ENCODE data around the gene HPS3.

DNA sequence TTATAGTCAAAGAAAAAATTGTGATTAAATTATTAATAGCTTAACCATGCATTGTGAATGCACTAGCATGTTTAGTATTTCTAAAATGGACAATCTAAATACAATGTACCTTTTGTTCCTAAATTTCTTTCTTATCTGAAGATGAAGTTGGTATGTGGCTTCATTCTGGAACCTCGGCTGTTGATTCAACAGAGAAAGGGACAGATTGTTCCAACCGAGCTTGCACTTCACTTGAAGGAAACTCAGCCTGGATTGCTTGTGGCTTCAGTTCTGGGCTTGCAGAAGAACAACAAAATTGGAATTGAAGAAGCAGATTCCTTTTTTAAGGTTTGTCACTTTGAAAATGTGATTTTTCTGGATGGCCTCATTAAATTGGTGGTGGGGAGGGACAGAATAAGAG is 32.6 kb downstream of the HPS3 start:
- TF ChIP-seq, protein P1, sequence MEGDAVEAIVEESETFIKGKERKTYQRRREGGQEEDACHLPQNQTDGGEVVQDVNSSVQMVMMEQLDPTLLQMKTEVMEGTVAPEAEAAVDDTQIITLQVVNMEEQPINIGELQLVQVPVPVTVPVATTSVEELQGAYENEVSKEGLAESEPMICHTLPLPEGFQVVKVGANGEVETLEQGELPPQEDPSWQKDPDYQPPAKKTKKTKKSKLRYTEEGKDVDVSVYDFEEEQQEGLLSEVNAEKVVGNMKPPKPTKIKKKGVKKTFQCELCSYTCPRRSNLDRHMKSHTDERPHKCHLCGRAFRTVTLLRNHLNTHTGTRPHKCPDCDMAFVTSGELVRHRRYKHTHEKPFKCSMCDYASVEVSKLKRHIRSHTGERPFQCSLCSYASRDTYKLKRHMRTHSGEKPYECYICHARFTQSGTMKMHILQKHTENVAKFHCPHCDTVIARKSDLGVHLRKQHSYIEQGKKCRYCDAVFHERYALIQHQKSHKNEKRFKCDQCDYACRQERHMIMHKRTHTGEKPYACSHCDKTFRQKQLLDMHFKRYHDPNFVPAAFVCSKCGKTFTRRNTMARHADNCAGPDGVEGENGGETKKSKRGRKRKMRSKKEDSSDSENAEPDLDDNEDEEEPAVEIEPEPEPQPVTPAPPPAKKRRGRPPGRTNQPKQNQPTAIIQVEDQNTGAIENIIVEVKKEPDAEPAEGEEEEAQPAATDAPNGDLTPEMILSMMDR (IDR thresholded peaks at IDR 0.05) = no peak
- TF ChIP-seq POLR2AphosphoS5 (IDR thresholded peaks at IDR 0.05) = no peak

Data from suprapubic skin (tissue), 3 donors.